NB4 (cell line): ENCODE results near the gene TEAD4.

ENCODE experiments used
- DNase-seq: peaks from one replicate; pipeline ENCODE4 v3.0.0; 2010; ENCODE audit warnings: low read depth
- H3K4me3 ChIP-seq: one replicate; pipeline ENCODE4 v1.5.1; 2011; ENCODE audit warnings: mild to moderate bottlenecking, low read depth, low read length, moderate library complexity
- CTCF ChIP-seq: IDR thresholded peaks from one replicate; pipeline ENCODE4 v1.5.1; 2012; ENCODE audit warnings: low read depth, low read length
- MAX ChIP-seq: IDR thresholded peaks from 2 replicates; pipeline ENCODE4 v1.6.1; 2011; ENCODE audit warnings: low read depth, low read length
- MYC ChIP-seq: IDR thresholded peaks from 2 replicates; pipeline ENCODE4 v1.6.1; 2011; ENCODE audit warnings: low read depth, low read length
- POLR2A ChIP-seq: IDR thresholded peaks from 2 replicates; pipeline ENCODE4 v1.6.1; 2011; ENCODE audit warnings: mild to moderate bottlenecking; ENCODE audit not compliant: insufficient read length; ENCODE audit errors: extremely low read depth

The TEAD4 gene

DNA sequence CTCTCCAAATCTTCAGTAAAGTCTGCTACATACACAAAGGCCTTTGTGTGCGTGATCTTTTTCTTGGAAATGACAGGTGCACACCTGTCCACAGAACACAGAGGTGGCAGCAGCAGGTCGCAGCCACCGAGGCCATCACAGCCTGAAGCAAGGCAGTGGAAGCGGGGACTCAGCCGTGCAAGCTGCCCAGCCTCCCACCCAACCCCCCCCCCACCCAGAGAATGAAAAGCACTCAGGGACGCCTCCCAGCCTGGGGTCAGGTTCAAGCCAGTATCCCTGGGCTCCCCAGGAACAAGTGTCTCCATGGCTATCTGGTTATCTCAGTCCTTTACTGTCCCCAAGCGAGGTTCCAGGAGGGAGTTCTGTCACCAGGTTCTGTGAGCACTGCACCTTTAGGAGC is 86.8 kb downstream of the TEAD4 start:
- DNase-seq, result no peak
- H3K4me3 ChIP-seq, result no peak overlapping the region
- no peak for TF ChIP-seq MYC
- TF ChIP-seq MAX, result no peak
- no peak for TF ChIP-seq CTCF
- no peak for TF ChIP-seq POLR2A

- TF ChIP-seq MAX, result no peak
- TF ChIP-seq CTCF, result no peak
- TF ChIP-seq POLR2A, result no peak
- no peak for TF ChIP-seq MYC
- no peak for DNase-seq
- H3K4me3 ChIP-seq, result no peak overlapping the region
These were observed 87.4 kb downstream of the TEAD4 start for GRCh38 chr12:3046441-3047200.

- TF ChIP-seq MYC, result no peak
- TF ChIP-seq CTCF, result no peak
- no peak for TF ChIP-seq MAX
- no peak for TF ChIP-seq POLR2A
- no peak for DNase-seq
- H3K4me3 ChIP-seq, result no peak overlapping the region
These were observed 88.8 kb downstream of the TEAD4 start for GRCh38 chr12:3047961-3048360.

- no peak for DNase-seq
- no peak overlapping the region for H3K4me3 ChIP-seq
- no peak for TF ChIP-seq MYC
- TF ChIP-seq MAX, result no peak
- TF ChIP-seq CTCF, result no peak
- TF ChIP-seq POLR2A, result no peak
These were observed 89.3 kb downstream of the TEAD4 start for GRCh38 chr12:3048540-3048939.

GRCh38 chr12:3049176-3049575 is 90.0 kb downstream of the TEAD4 start:
- H3K4me3 ChIP-seq, result no peak overlapping the region
- no peak for DNase-seq
- no peak for TF ChIP-seq MYC
- no peak for TF ChIP-seq POLR2A
- TF ChIP-seq CTCF, result no peak
- no peak for TF ChIP-seq MAX
